Measurements from ENCODE around the gene UNC5C. TPM values are rescaled to one million over a fixed set of nuclear protein-coding genes. Genes with fewer than 3 reads are reported as not detected.

The UNC5C gene
- total and polyA plus RNA-seq, 4 donors, result 0.27 to 1.2 (median 0.78) TPM

GRCh38 chr4:95469617-95470016, 79.2 kb downstream of the UNC5C start:
- Histone ChIP-seq H3K36me3 (ENCODE audit: control insufficient read depth in 4 of 4, insufficient read depth in 3 of 4, low read depth in 1 of 4, low read length in 3 of 4) (no peaks in the 10 kb centered on the region), H3K4me1 (ENCODE audit: control insufficient read depth in 4 of 4, insufficient read depth in 4 of 4, low read length in 3 of 4) (no peaks in the 10 kb centered on the region), H3K27me3 (ENCODE audit: control insufficient read depth in 4 of 4, insufficient read depth in 4 of 4, low read length in 3 of 4) (no peaks in the 10 kb centered on the region), H3K9ac (ENCODE audit: low read depth in 1 of 2, low read length in 2 of 2) (no peak overlapping the region), H3K4me3 (ENCODE audit: low read depth in 1 of 3, low read length in 3 of 3) (no peak overlapping the region), H3K27ac (ENCODE audit: low read depth in 1 of 2, low read length in 2 of 2) (no peak overlapping the region), H3K9me3 (ENCODE audit: control insufficient read depth in 4 of 4, low read length in 3 of 4) (no peaks in the 10 kb centered on the region)
- 53% methylated on average over 1 of the region's 1 CpG for WGBS
- no peak for DNase-seq (ENCODE audit: low spot score)
- TF ChIP-seq FOXA2 (IDR thresholded peaks at IDR 0.05), result no peak
- no peak for TF ChIP-seq HNF4A (conservative IDR thresholded peaks at IDR 0.05)
- TF ChIP-seq YY1 (IDR thresholded peaks at IDR 0.05), result no peak
- no peak for TF ChIP-seq GABPA (IDR thresholded peaks at IDR 0.05 in 1 of 2, conservative IDR thresholded peaks at IDR 0.05 in 1 of 2)
- no peak for TF ChIP-seq RXRA (IDR thresholded peaks at IDR 0.05)
- no peak for TF ChIP-seq ZBTB33 (IDR thresholded peaks at IDR 0.05)
- TF ChIP-seq, protein P1, sequence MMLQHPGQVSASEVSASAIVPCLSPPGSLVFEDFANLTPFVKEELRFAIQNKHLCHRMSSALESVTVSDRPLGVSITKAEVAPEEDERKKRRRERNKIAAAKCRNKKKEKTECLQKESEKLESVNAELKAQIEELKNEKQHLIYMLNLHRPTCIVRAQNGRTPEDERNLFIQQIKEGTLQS (IDR thresholded peaks at IDR 0.05), result no peak
- TF ChIP-seq EGR1 (IDR thresholded peaks at IDR 0.05; ENCODE audit: low read depth in 2 of 2), result no peak
- TF ChIP-seq TAF1 (conservative IDR thresholded peaks at IDR 0.05), result no peak
- TF ChIP-seq CTCF (IDR thresholded peaks at IDR 0.05; ENCODE audit: low read depth, low read length, missing input control), result no peak
- TF ChIP-seq MAX (IDR thresholded peaks at IDR 0.05), result no peak
- TF ChIP-seq RAD21 (IDR thresholded peaks at IDR 0.05), result no peak
- no peak for TF ChIP-seq HNF4G (IDR thresholded peaks at IDR 0.05)

DNA sequence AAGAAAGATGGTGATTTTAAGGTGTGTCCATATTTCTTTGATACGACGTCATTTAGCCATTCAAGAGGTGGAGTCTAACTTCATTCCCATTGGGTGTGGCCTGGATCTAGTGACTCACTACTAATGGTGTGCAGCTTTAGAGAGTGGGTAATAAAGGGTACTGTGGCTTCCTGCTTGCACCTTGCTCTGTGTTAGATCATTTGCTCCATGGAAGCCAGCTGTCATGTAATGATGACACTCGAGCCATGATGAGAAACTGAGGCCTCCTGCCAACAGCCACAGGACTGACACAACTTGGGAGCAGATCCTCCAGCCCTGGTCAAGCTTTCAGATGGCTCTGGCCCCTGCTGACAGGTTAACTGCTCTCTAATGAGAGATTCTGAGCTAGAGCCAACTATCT, 82.0 kb downstream of the UNC5C start:
- Histone ChIP-seq H3K27ac (ENCODE audit: low read depth in 1 of 2, low read length in 2 of 2) (no peak overlapping the region), H3K36me3 (ENCODE audit: control insufficient read depth in 4 of 4, insufficient read depth in 3 of 4, low read depth in 1 of 4, low read length in 3 of 4) (no peaks in the 10 kb centered on the region), H3K4me3 (ENCODE audit: low read depth in 1 of 3, low read length in 3 of 3) (no peak overlapping the region), H3K9me3 (ENCODE audit: control insufficient read depth in 4 of 4, low read length in 3 of 4) (no peaks in the 10 kb centered on the region), H3K9ac (ENCODE audit: low read depth in 1 of 2, low read length in 2 of 2) (no peak overlapping the region), H3K27me3 (ENCODE audit: control insufficient read depth in 4 of 4, insufficient read depth in 4 of 4, low read length in 3 of 4) (no peaks in the 10 kb centered on the region), H3K4me1 (ENCODE audit: control insufficient read depth in 4 of 4, insufficient read depth in 4 of 4, low read length in 3 of 4) (no peaks in the 10 kb centered on the region)
- WGBS, result 71% methylated on average over 3 of the region's 3 CpGs
- no peak for TF ChIP-seq RXRA (IDR thresholded peaks at IDR 0.05)
- no peak for TF ChIP-seq RAD21 (IDR thresholded peaks at IDR 0.05)
- TF ChIP-seq, protein P2, sequence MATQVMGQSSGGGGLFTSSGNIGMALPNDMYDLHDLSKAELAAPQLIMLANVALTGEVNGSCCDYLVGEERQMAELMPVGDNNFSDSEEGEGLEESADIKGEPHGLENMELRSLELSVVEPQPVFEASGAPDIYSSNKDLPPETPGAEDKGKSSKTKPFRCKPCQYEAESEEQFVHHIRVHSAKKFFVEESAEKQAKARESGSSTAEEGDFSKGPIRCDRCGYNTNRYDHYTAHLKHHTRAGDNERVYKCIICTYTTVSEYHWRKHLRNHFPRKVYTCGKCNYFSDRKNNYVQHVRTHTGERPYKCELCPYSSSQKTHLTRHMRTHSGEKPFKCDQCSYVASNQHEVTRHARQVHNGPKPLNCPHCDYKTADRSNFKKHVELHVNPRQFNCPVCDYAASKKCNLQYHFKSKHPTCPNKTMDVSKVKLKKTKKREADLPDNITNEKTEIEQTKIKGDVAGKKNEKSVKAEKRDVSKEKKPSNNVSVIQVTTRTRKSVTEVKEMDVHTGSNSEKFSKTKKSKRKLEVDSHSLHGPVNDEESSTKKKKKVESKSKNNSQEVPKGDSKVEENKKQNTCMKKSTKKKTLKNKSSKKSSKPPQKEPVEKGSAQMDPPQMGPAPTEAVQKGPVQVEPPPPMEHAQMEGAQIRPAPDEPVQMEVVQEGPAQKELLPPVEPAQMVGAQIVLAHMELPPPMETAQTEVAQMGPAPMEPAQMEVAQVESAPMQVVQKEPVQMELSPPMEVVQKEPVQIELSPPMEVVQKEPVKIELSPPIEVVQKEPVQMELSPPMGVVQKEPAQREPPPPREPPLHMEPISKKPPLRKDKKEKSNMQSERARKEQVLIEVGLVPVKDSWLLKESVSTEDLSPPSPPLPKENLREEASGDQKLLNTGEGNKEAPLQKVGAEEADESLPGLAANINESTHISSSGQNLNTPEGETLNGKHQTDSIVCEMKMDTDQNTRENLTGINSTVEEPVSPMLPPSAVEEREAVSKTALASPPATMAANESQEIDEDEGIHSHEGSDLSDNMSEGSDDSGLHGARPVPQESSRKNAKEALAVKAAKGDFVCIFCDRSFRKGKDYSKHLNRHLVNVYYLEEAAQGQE (IDR thresholded peaks at IDR 0.05), result no peak
- TF ChIP-seq JUND (IDR thresholded peaks at IDR 0.05), result no peak
- no peak for TF ChIP-seq GABPA (IDR thresholded peaks at IDR 0.05 in 1 of 2, conservative IDR thresholded peaks at IDR 0.05 in 1 of 2)
- TF ChIP-seq YY1 (IDR thresholded peaks at IDR 0.05), result no peak
- no peak for TF ChIP-seq HNF4G (IDR thresholded peaks at IDR 0.05)
- TF ChIP-seq FOXA1 (IDR thresholded peaks at IDR 0.05), result no peak
- no peak for TF ChIP-seq NR2F2 (IDR thresholded peaks at IDR 0.05)
- DNase-seq (ENCODE audit: low spot score), result no peak
